NCI-H345 (cell line): ENCODE results near the gene TTPAL.
"Not testable (repeated sequence)": the region's sequence is repeated elsewhere in the genome, so short reads cannot be mapped to it uniquely, and the experiment has no call there.

Experiments
- DNase-seq: peaks from one replicate; lab custom pipeline; 2025; lab: John Stamatoyannopoulos, UW

The TTPAL gene

DNA sequence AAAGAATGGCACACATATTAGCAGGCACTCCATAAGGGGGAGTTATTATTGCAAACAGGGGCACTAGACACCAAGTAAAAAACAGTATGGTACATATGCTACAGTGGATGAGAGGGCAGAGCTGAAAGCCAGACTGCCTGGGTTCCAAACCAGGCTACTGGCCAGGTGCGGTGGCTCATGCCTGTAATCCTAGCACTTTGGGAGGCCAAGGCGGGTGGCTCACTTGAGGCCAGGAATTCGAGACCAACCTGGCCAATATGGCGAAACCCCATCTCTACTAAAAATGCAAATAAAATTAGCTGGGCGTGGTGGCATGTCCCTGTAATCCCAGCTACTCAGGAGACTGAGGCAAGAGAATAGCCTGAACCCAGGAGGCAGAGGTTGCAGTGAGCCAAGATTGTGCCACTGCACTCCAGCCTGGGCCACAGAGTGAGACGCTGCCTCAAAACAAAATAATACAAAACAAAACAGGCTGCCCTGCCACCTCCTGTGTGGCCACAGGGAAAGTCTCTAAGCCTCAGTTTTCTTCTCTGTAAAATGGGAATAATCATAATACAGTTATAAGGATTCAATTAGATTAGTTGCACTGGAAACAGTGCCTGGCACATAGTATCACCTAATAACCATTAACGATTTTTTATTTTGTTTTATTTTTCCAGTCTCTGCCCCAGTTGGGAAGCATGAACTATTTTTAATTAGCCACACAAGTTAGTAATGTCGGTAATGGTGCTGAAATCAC, 7.5 kb upstream of the TTPAL start:
- DNase-seq = no peak

GRCh38 chr20:44470327-44470726, 5.3 kb upstream of the TTPAL start:
- DNase-seq = no peak

DNA sequence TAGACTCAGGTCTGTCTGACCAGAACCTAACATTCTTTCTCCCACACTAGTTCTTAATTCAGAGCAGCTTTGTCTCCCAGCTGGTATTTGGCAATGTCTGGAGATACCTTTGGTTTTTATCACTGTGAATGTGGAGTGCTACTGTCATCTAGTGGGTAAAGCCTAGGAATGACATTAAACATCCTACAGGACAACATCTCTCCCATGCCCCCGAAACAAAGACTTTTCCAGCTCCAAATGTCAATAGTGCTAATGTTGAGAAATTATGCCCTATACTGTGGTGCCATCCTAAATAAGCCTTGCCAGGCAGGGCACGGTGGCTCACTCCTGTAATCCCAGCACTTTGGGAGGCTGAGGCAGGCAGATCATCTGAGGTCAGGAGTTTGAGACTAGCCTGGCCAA, 4.2 kb upstream of the TTPAL start:
- no peak for DNase-seq

DNA sequence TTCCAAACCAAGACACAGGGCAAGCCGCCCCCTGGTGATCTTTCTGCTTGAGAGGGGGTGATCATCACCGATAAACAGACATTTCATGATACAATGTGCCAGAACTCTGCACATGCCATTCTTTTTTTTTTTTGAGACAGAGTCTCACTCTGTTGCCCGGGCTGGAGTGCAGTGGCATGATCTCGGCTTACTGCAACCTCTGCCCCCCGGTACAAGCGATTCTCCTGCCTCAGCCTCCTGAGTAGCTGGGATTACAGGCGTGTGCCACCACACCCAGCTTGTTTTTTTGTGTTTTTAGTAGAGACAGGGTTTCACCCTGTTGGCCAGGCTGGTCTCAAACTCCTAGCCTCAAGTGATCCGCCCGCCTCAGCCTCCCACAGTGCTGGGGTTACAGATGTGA, 3.4 kb upstream of the TTPAL start:
- DNase-seq = not testable (repeated sequence)

- DNase-seq = no peak
These were observed 341 bp upstream of the TTPAL start for GRCh38 chr20:44475372-44475693.

GRCh38 chr20:44477151-44477550, 1.5 kb downstream of the TTPAL start:
- DNase-seq = no peak

- no peak for DNase-seq
These were observed 2.5 kb downstream of the TTPAL start for GRCh38 chr20:44478206-44478605.

- no peak for DNase-seq
These were observed 4.0 kb downstream of the TTPAL start for GRCh38 chr20:44479643-44480042.

GRCh38 chr20:44480097-44480496, 4.4 kb downstream of the TTPAL start:
- DNase-seq = no peak

GRCh38 chr20:44481719-44482416, 6.2 kb downstream of the TTPAL start:
- no peak for DNase-seq

- DNase-seq = no peak
These were observed 7.4 kb downstream of the TTPAL start for GRCh38 chr20:44483112-44483511.

DNA sequence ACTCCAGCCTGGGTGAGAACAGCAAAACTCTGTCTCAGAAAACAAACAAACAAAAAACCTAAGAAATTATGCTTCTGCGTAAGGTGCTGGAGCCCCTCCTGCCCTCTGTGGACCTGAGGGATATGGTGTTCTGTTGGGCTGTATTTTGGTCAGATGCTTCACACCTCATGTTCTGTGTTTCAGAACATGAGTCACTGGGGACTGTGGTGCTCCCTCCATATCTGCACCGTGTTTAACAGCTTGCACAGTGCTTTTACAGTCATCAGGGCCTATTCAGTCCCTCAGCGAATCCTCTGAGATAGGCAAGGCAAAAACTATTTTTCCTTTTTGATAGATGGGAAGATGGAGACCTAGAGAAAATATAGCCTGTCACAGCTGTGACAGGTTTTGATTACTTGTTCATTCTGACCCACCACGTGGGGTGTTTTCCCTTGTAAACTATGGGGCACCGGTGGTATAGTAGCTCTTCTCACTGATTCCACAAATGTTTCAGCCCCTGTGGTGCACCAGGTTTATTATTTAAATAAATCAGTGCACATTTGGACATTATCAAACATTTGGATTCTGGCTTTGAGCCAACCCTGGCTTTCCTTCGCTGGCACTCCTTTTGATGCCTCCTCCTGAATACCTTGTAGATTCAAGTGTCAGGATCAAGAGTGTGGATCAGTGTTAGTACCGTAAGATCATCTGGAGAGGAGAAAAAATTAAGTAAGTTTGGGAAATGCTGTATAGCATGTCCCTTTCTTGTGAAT, 9.6 kb downstream of the TTPAL start:
- DNase-seq = no peak

- DNase-seq = no peak
These were observed 10.1 kb downstream of the TTPAL start for GRCh38 chr20:44485830-44486198.

DNA sequence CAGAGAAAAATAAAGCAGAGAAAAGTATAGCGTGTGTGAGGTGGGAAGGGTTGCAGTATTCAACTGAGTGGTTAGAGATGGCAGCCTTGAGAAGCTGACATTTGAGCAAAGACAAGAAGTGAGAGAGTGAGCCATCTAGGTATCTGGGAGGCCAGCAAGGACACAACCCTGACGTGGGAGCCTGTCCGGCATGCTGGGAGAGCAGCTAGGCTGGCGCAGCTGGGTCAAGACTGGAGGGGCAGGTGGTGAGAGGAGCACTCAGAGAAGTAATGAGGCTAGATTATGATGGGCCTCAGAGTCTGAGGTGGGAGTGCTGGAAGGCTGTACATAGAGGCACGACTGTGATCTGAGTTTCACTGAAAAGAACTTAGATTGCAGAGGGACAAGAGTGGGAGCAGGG, 12.9 kb downstream of the TTPAL start:
- DNase-seq = no peak

DNA sequence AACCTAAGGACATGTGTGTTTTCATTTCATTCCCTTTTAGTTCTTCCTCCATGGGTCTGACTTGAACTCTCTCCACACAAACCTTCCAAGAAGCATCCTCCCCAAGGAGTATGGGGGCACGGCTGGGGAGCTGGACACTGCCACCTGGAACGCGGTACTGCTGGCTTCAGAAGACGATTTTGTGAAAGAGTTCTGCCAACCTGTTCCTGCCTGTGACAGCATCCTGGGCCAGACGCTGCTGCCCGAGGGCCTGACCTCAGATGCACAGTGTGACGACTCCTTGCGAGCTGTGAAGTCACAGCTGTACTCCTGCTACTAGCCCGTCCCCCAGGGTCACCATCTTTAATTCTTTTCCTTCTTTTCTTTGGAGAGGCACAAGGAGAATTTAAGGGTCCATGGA, 13.5 kb downstream of the TTPAL start:
- no peak for DNase-seq

GRCh38 chr20:44489931-44490330, 14.3 kb downstream of the TTPAL start:
- no peak for DNase-seq

DNA sequence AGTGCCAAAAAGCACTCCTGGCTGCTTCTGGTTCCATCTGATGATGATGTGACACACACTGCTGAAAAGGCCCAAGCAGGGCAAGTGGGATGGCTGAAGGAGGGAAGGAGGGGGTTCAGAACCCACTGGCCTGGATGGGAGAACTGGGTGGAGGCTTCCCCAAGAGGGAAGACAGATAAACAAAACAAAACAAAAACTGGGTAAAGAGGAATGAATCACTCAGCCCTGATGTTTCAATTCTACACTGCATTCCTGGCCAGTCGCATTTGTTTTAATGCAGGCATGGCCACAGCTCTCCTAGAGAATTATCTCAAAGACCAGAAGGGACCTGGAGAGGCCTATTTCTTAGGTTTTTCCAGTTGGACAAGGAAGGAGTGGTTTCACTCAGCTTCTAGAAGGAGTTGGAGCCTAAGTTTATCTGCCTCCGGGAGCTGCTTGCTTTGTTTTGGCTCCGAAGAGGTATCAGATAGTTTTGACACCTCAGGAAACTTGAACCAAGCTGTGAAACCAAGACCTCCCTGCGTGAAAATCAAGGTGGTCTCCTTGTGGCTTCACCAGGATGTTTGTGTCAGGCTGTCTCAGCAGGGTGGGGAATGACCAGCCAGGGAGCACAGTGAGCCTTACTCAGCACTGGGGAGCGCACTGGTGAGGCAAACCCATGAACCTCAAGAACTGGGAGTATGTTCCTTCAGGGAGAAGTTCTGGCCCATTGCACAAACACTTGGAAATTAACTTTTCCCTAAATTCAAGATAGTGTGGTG, 16.1 kb downstream of the TTPAL start:
- no peak for DNase-seq

DNA sequence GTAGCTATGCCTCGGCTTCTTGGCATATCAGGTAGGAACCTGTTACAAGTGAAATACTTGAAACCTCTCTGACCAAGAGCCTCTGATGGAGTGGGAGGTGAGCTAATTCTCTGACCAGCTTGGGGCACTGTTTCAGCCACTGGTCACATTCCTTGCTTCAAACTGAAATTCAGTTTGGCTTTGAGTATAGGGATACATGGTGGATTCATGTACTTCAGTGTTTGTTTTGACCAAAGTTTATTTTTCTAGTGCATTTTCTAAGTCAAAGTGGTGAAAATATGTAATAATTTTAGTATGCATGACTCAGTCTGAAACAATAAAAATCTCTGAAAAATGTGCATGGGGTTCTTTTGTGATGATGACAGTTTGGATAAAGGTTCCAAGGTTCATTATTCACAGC, 18.6 kb downstream of the TTPAL start:
- no peak for DNase-seq

GRCh38 chr20:44494681-44495080, 19.0 kb downstream of the TTPAL start:
- no peak for DNase-seq

- DNase-seq = no peak
These were observed 19.6 kb downstream of the TTPAL start for GRCh38 chr20:44495257-44495656.

- DNase-seq = no peak
These were observed 20.3 kb downstream of the TTPAL start for GRCh38 chr20:44495802-44496481.

- DNase-seq = no peak
These were observed 21.3 kb downstream of the TTPAL start for GRCh38 chr20:44496976-44497375.
